Measurements from ENCODE around the gene GALNT2.

Gene GALNT2

GRCh38 chr1:230064283-230064682, 2.8 kb upstream of the GALNT2 start:
- Histone ChIP-seq H3K4me1 (ENCODE audit: control insufficient read depth in 1 of 2, insufficient read depth in 2 of 2, low read length in 2 of 2) (peaks cover 16 to 17% of the 10 kb centered on the region in 2 donors), H3K27ac (ENCODE audit: low read depth, low read length) (no peak overlapping the region), H3K36me3 (ENCODE audit: control insufficient read depth in 1 of 2, insufficient read depth in 2 of 2, low read length in 2 of 2) (no peaks in the 10 kb centered on the region), H3K4me3 (ENCODE audit: low read depth in 1 of 2, low read length in 2 of 2) (no peak overlapping the region), H3K27me3 (ENCODE audit: control insufficient read depth in 1 of 2, insufficient read depth in 2 of 2, low read length in 2 of 2) (no peaks in the 10 kb centered on the region), H3K9me3 (ENCODE audit: control insufficient read depth in 1 of 2, low read length in 2 of 2) (peaks cover 0 to 5% of the 10 kb centered on the region in 2 donors), H3K9ac (ENCODE audit: low read depth in 1 of 2, low read length in 2 of 2) (no peak overlapping the region)

- no peak overlapping the region for H3K9ac ChIP-seq (ENCODE audit: low read depth in 1 of 2, low read length in 2 of 2)
- peaks cover 0 to 5% of the 10 kb centered on the region in 2 donors for H3K9me3 ChIP-seq (ENCODE audit: control insufficient read depth in 1 of 2, low read length in 2 of 2)
- no peak overlapping the region for H3K27ac ChIP-seq (ENCODE audit: low read depth, low read length)
- no peaks in the 10 kb centered on the region for H3K27me3 ChIP-seq (ENCODE audit: control insufficient read depth in 1 of 2, insufficient read depth in 2 of 2, low read length in 2 of 2)
- peaks cover 18 to 20% of the 10 kb centered on the region in 2 donors for H3K4me1 ChIP-seq (ENCODE audit: control insufficient read depth in 1 of 2, insufficient read depth in 2 of 2, low read length in 2 of 2)
- no peak overlapping the region for H3K4me3 ChIP-seq (ENCODE audit: low read depth in 1 of 2, low read length in 2 of 2)
- no peaks in the 10 kb centered on the region for H3K36me3 ChIP-seq (ENCODE audit: control insufficient read depth in 1 of 2, insufficient read depth in 2 of 2, low read length in 2 of 2)
Measured at GRCh38 chr1:230065161-230065560, 1.9 kb upstream of the GALNT2 start.

- Histone ChIP-seq H3K4me3 (ENCODE audit: low read depth in 1 of 2, low read length in 2 of 2) (peak overlapping the region in 1 of 2 donors; percentile 85), H3K27me3 (ENCODE audit: control insufficient read depth in 1 of 2, insufficient read depth in 2 of 2, low read length in 2 of 2) (no peaks in the 10 kb centered on the region), H3K9ac (ENCODE audit: low read depth in 1 of 2, low read length in 2 of 2) (peak overlapping the region in 1 of 2 donors; percentile 44), H3K36me3 (ENCODE audit: control insufficient read depth in 1 of 2, insufficient read depth in 2 of 2, low read length in 2 of 2) (no peaks in the 10 kb centered on the region), H3K4me1 (ENCODE audit: control insufficient read depth in 1 of 2, insufficient read depth in 2 of 2, low read length in 2 of 2) (peaks cover 18 to 20% of the 10 kb centered on the region in 2 donors), H3K27ac (ENCODE audit: low read depth, low read length) (no peak overlapping the region), H3K9me3 (ENCODE audit: control insufficient read depth in 1 of 2, low read length in 2 of 2) (peaks cover 0 to 5% of the 10 kb centered on the region in 2 donors)
Measured at GRCh38 chr1:230065571-230065970, 1.5 kb upstream of the GALNT2 start.

GRCh38 chr1:230066031-230066430, 1.0 kb upstream of the GALNT2 start:
- Histone ChIP-seq H3K27me3 (ENCODE audit: control insufficient read depth in 1 of 2, insufficient read depth in 2 of 2, low read length in 2 of 2) (no peaks in the 10 kb centered on the region), H3K9me3 (ENCODE audit: control insufficient read depth in 1 of 2, low read length in 2 of 2) (peaks cover 0 to 4% of the 10 kb centered on the region in 2 donors), H3K27ac (ENCODE audit: low read depth, low read length) (peak overlapping the region; percentile 65), H3K9ac (ENCODE audit: low read depth in 1 of 2, low read length in 2 of 2) (peak overlapping the region; percentile 44 to 79), H3K4me3 (ENCODE audit: low read depth in 1 of 2, low read length in 2 of 2) (peak overlapping the region; percentile 84 to 85), H3K36me3 (ENCODE audit: control insufficient read depth in 1 of 2, insufficient read depth in 2 of 2, low read length in 2 of 2) (no peaks in the 10 kb centered on the region), H3K4me1 (ENCODE audit: control insufficient read depth in 1 of 2, insufficient read depth in 2 of 2, low read length in 2 of 2) (peaks cover 18 to 20% of the 10 kb centered on the region in 2 donors)

- Histone ChIP-seq H3K27me3 (ENCODE audit: control insufficient read depth in 1 of 2, insufficient read depth in 2 of 2, low read length in 2 of 2) (no peaks in the 10 kb centered on the region), H3K27ac (ENCODE audit: low read depth, low read length) (peak overlapping the region; percentile 80), H3K9ac (ENCODE audit: low read depth in 1 of 2, low read length in 2 of 2) (peak overlapping the region; percentile 68 to 85), H3K9me3 (ENCODE audit: control insufficient read depth in 1 of 2, low read length in 2 of 2) (peaks cover 0 to 2% of the 10 kb centered on the region in 2 donors), H3K4me3 (ENCODE audit: low read depth in 1 of 2, low read length in 2 of 2) (peak overlapping the region; percentile 90 to 93), H3K4me1 (ENCODE audit: control insufficient read depth in 1 of 2, insufficient read depth in 2 of 2, low read length in 2 of 2) (peaks cover 18 to 20% of the 10 kb centered on the region in 2 donors), H3K36me3 (ENCODE audit: control insufficient read depth in 1 of 2, insufficient read depth in 2 of 2, low read length in 2 of 2) (no peaks in the 10 kb centered on the region)
Measured at GRCh38 chr1:230067419-230067870, 407 bp downstream of the GALNT2 start.

GRCh38 chr1:230067871-230068620, 1.0 kb downstream of the GALNT2 start:
- Histone ChIP-seq H3K36me3 (ENCODE audit: control insufficient read depth in 1 of 2, insufficient read depth in 2 of 2, low read length in 2 of 2) (no peaks in the 10 kb centered on the region), H3K4me3 (ENCODE audit: low read depth in 1 of 2, low read length in 2 of 2) (peak overlapping the region; percentile 90 to 93), H3K4me1 (ENCODE audit: control insufficient read depth in 1 of 2, insufficient read depth in 2 of 2, low read length in 2 of 2) (peaks cover 18 to 20% of the 10 kb centered on the region in 2 donors), H3K9me3 (ENCODE audit: control insufficient read depth in 1 of 2, low read length in 2 of 2) (no peaks in the 10 kb centered on the region), H3K27ac (ENCODE audit: low read depth, low read length) (peak overlapping the region; percentile 80), H3K27me3 (ENCODE audit: control insufficient read depth in 1 of 2, insufficient read depth in 2 of 2, low read length in 2 of 2) (no peaks in the 10 kb centered on the region), H3K9ac (ENCODE audit: low read depth in 1 of 2, low read length in 2 of 2) (peak overlapping the region; percentile 68 to 85)

GRCh38 chr1:230068621-230068873, 1.5 kb downstream of the GALNT2 start:
- H3K9ac ChIP-seq (ENCODE audit: low read depth in 1 of 2, low read length in 2 of 2), result peak overlapping the region; percentile 68 to 85

GRCh38 chr1:230068952-230069684, 2.1 kb downstream of the GALNT2 start:
- H3K27me3 ChIP-seq (ENCODE audit: control insufficient read depth in 1 of 2, insufficient read depth in 2 of 2, low read length in 2 of 2), result no peaks in the 10 kb centered on the region
- no peak overlapping the region for H3K27ac ChIP-seq (ENCODE audit: low read depth, low read length)
- peaks cover 22 to 28% of the 10 kb centered on the region in 2 donors for H3K4me1 ChIP-seq (ENCODE audit: control insufficient read depth in 1 of 2, insufficient read depth in 2 of 2, low read length in 2 of 2)
- H3K4me3 ChIP-seq (ENCODE audit: low read depth in 1 of 2, low read length in 2 of 2), result peak overlapping the region; percentile 90 to 93
- H3K36me3 ChIP-seq (ENCODE audit: control insufficient read depth in 1 of 2, insufficient read depth in 2 of 2, low read length in 2 of 2), result no peaks in the 10 kb centered on the region
- peak overlapping the region; percentile 68 to 85 for H3K9ac ChIP-seq (ENCODE audit: low read depth in 1 of 2, low read length in 2 of 2)
- no peaks in the 10 kb centered on the region for H3K9me3 ChIP-seq (ENCODE audit: control insufficient read depth in 1 of 2, low read length in 2 of 2)

More at GRCh38 chr1:230068621-230068873, 1.5 kb downstream of the GALNT2 start:
- no peaks in the 10 kb centered on the region for H3K36me3 ChIP-seq (ENCODE audit: control insufficient read depth in 1 of 2, insufficient read depth in 2 of 2, low read length in 2 of 2)
- no peak overlapping the region for H3K27ac ChIP-seq (ENCODE audit: low read depth, low read length)
- H3K27me3 ChIP-seq (ENCODE audit: control insufficient read depth in 1 of 2, insufficient read depth in 2 of 2, low read length in 2 of 2), result no peaks in the 10 kb centered on the region
- peak overlapping the region; percentile 90 to 93 for H3K4me3 ChIP-seq (ENCODE audit: low read depth in 1 of 2, low read length in 2 of 2)
- H3K4me1 ChIP-seq (ENCODE audit: control insufficient read depth in 1 of 2, insufficient read depth in 2 of 2, low read length in 2 of 2), result peaks cover 19 to 24% of the 10 kb centered on the region in 2 donors
- H3K9me3 ChIP-seq (ENCODE audit: control insufficient read depth in 1 of 2, low read length in 2 of 2), result no peaks in the 10 kb centered on the region

- Histone ChIP-seq H3K27me3 (ENCODE audit: control insufficient read depth in 1 of 2, insufficient read depth in 2 of 2, low read length in 2 of 2) (no peaks in the 10 kb centered on the region), H3K9ac (ENCODE audit: low read depth in 1 of 2, low read length in 2 of 2) (no peak overlapping the region), H3K9me3 (ENCODE audit: control insufficient read depth in 1 of 2, low read length in 2 of 2) (no peaks in the 10 kb centered on the region), H3K36me3 (ENCODE audit: control insufficient read depth in 1 of 2, insufficient read depth in 2 of 2, low read length in 2 of 2) (no peaks in the 10 kb centered on the region), H3K4me1 (ENCODE audit: control insufficient read depth in 1 of 2, insufficient read depth in 2 of 2, low read length in 2 of 2) (peaks cover 22 to 28% of the 10 kb centered on the region in 2 donors), H3K27ac (ENCODE audit: low read depth, low read length) (no peak overlapping the region), H3K4me3 (ENCODE audit: low read depth in 1 of 2, low read length in 2 of 2) (no peak overlapping the region)
Measured at GRCh38 chr1:230069796-230070195, 2.8 kb downstream of the GALNT2 start.
